Spleen (tissue), 7 donors: ENCODE results near the gene CCIN.

ENCODE experiments used
- CTCF ChIP-seq, 11 experiments: fragments of 200-600 bp in 7 of 11; fragments of 450-650 bp in 4 of 11; sonication (generic) in 4 of 11; IDR thresholded peaks in 8 of 11; conservative IDR thresholded peaks in 3 of 11; 1 replicate in 7 of 11; 2 replicates in 4 of 11; pipeline versions ENCODE4 v1.4.0 to v1.8.0; 2016 to 2021; ENCODE audit warnings: antibody characterized with exemption in 11 of 11, inconsistent platforms in 4 of 11, mild to moderate bottlenecking in 1 of 11
- POLR2AphosphoS5 ChIP-seq, 3 donors: sonication (generic); formaldehyde crosslinking; IDR thresholded peaks; one replicate each; pipeline ENCODE4 v1.5.1; 2017; ENCODE audit warnings: antibody characterized with exemption in 3 of 3
- donor health status: DM: no; HTN: no; CAD: no; lungs with moderate emphysema.
- donor health status: DM: no; HTN: no; CAD: no.
- donor health status: DM: no; HTN: no; CAD: no.

DNA sequence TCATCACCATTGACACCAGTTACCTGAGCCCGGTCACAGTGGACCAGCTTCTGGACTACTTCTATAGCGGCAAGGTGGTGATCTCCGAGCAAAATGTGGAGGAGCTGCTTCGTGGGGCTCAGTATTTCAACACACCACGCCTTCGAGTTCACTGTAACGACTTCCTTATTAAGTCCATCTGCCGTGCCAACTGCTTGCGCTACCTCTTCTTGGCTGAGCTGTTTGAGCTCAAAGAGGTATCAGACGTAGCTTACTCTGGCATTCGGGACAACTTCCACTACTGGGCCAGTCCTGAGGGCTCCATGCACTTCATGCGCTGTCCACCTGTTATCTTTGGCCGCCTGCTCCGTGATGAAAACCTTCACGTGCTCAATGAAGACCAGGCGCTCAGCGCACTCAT lies 520 bp downstream of the CCIN start:
- TF ChIP-seq POLR2AphosphoS5 (IDR thresholded peaks at IDR 0.05), result no peak
- no peak for TF ChIP-seq CTCF (IDR thresholded peaks at IDR 0.05 in 8 of 11, conservative IDR thresholded peaks at IDR 0.05 in 3 of 11)
